ENCODE results near the gene KSR2. TPM values are rescaled to one million over a fixed set of nuclear protein-coding genes. Genes with fewer than 3 reads are reported as not detected.

Gene KSR2
- total RNA-seq: 0.33 and 0.63 TPM in 2 replicates

DNA sequence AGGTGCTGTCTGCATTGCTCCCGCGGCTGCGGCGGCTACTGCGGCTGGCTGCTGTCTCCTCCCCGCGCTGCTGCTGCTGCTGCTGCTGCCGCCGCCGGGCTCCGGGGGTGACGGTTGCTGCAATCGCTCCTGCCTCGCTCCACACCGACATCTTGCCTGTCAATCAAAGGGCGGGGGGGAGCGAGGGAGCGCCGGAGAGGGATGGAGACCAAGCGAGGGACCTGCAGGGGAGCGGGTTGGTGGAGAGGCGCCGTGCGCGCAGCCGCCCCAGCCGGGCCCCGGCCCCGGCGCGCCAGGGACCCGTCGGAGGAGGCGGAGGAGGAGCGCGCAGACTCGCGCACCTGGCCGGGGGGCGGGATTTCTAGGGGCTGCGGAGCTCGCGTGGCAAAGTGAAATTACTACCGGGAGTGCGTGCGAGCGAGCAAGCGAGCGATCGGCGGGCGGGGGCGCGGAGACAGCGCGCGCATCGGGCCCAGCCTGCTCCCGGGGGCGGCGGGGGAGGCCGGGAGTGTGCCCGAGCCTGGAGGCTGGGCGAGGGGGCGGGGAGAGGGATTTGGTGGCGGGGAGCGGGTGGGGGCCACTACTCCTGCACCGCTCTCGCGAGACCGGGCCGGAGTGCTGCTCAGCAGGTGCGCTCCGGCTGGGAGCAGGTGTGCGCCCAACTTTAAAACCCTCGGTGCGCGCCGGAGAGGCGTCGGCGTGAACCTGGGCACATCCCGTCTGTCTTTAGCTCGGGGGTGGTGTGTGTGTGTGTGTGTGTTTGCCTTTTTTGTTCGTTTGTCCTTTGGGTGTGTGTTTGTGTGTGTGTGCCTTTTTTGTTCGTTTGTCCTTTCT lies at the start of gene KSR2:
KSR2 (minus strand) TSS at position 165 of the 834 bp plus-strand sequence. CDS start 735 bp downstream, outside the sequence.

DNA sequence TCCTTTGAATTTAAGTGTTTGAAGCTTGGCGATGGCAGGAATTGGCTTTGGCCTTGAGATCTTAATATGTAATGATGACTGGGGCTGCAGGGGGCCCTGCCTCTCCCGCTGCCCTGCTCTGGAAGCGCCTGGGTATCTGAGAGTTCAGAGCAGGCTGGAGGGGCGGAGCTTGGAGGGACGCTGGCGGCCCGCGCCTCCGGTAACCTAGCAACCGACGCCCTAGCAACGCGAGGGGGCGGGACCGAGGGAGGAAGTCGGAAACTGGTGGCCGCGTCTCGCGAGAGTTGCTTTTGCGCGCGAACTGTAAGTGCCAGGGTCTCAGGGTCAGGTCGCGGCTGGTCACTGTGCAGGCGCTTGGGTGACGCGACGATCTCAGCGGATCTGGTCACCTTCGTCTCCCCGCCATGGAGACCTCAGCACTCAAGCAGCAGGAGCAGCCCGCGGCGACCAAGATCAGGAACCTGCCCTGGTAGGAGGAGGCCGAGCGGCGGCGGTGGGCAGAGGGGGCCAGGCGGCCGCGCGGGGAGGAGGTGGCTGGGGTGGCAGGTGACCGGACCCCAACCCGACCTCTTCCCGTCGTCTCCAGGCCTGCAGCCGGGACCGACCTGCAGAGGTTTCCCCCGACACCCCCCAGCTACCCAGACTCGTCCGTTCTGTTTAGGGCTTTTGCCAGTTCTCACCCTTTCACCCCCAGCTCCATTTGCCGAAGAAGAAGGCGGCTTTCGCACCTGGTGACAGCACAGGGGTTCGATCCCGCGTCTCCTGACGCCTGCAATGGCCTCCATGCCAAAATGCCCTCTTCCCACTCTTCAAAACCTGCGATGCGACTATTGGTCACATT lies 47.9 kb upstream of the KSR2 start, which contains the start of gene RFC5:
RFC5 (plus strand) TSS at position 280 of the 841 bp plus-strand sequence; CDS start at position 405, 125 bp downstream.

Other genes with a start within 250 kb of the KSR2 start
- gene RFC5, start 47.7 kb upstream of the KSR2 start, total RNA-seq: 14.5 and 50.0 TPM in 2 replicates
- gene WSB2, start 92.2 kb upstream of the KSR2 start, total RNA-seq: 105 and 129 TPM in 2 replicates
- 17.7 and 20.5 TPM in 2 replicates for gene VSIG10, start 135.0 kb upstream of the KSR2 start, total RNA-seq
- gene PEBP1, start 167.1 kb upstream of the KSR2 start, total RNA-seq: 203 and 205 TPM in 2 replicates